Liver (tissue), 9 donors: ENCODE results near the gene ANKRD44. TPM values are rescaled to one million over a fixed set of nuclear protein-coding genes. Genes with fewer than 3 reads are reported as not detected.

ENCODE experiments used
- DNase-seq: peaks from one replicate; pipeline ENCODE4 v3.0.0-alpha.2; 2017; ENCODE audit warnings: low spot score
- H3K27ac ChIP-seq, 2 donors: one replicate each; pipeline ENCODE4 v1.7.0; 2013; ENCODE audit warnings: inconsistent platforms in 2 of 2, low read length in 2 of 2, control low read depth in 1 of 2, low read depth in 1 of 2, mild to moderate bottlenecking in 1 of 2
- H3K27me3 ChIP-seq, 4 donors: one replicate each; pipeline versions ENCODE4 v1.6.1 to v1.7.0; 2013; ENCODE audit warnings: low read length in 3 of 4, inconsistent platforms in 1 of 4, mild to moderate bottlenecking in 1 of 4, moderate library complexity in 1 of 4; ENCODE audit not compliant: control insufficient read depth in 4 of 4, insufficient read depth in 4 of 4
- H3K36me3 ChIP-seq, 4 donors: one replicate each; pipeline versions ENCODE4 v1.6.1 to v1.7.0; 2013; ENCODE audit warnings: low read length in 3 of 4, mild to moderate bottlenecking in 3 of 4, low read depth in 1 of 4, moderate library complexity in 1 of 4; ENCODE audit not compliant: control insufficient read depth in 4 of 4, insufficient read depth in 3 of 4
- H3K4me1 ChIP-seq, 4 donors: one replicate each; pipeline versions ENCODE4 v1.6.1 to v1.7.0; 2013; ENCODE audit warnings: low read length in 3 of 4, mild to moderate bottlenecking in 3 of 4, moderate library complexity in 1 of 4; ENCODE audit not compliant: control insufficient read depth in 4 of 4, insufficient read depth in 4 of 4
- H3K4me3 ChIP-seq, 3 donors: one replicate each; pipeline versions ENCODE4 v1.6.1 to v1.7.0; 2013; ENCODE audit warnings: low read length in 3 of 3, control low read depth in 1 of 3, low read depth in 1 of 3, mild to moderate bottlenecking in 1 of 3
- H3K9ac ChIP-seq, 2 donors: one replicate each; pipeline ENCODE4 v1.7.0; 2013; ENCODE audit warnings: low read length in 2 of 2, mild to moderate bottlenecking in 2 of 2, moderate library complexity in 2 of 2, control low read depth in 1 of 2, low read depth in 1 of 2
- H3K9me3 ChIP-seq, 4 donors: one replicate each; pipeline versions ENCODE4 v1.6.1 to v1.7.0; 2013; ENCODE audit warnings: low read length in 3 of 4; ENCODE audit not compliant: control insufficient read depth in 4 of 4
- ATF3 ChIP-seq: IDR thresholded peaks from 2 replicates; pipeline ENCODE4 v1.6.1; 2016; ENCODE audit warnings: antibody characterized with exemption
- CTCF ChIP-seq: fragments of 150-350 bp; IDR thresholded peaks from 2 replicates; pipeline ENCODE4 v1.5.1; 2017; ENCODE audit warnings: improper control_type of control experiment, low read depth, low read length; ENCODE audit not compliant: missing input control
- EGR1 ChIP-seq, 2 donors: IDR thresholded peaks; 2 replicates each; pipeline ENCODE4 v1.6.1; 2016 to 2018; ENCODE audit warnings: antibody characterized with exemption in 2 of 2, low read depth in 2 of 2
- FOXA1 ChIP-seq: IDR thresholded peaks from 2 replicates; pipeline ENCODE4 v1.6.1; 2016; ENCODE audit warnings: antibody characterized with exemption
- FOXA2 ChIP-seq: IDR thresholded peaks from 2 replicates; pipeline ENCODE4 v1.6.1; 2016; ENCODE audit warnings: antibody characterized with exemption
- GABPA ChIP-seq, 2 donors: IDR thresholded peaks in 1 of 2; conservative IDR thresholded peaks in 1 of 2; 2 replicates each; pipeline ENCODE4 v1.6.1; 2016; ENCODE audit warnings: antibody characterized with exemption in 2 of 2, mild to moderate bottlenecking in 1 of 2, moderate library complexity in 1 of 2
- HNF4A ChIP-seq, 2 donors: conservative IDR thresholded peaks; 2 replicates each; pipeline ENCODE4 v1.6.1; 2016; ENCODE audit warnings: antibody characterized with exemption in 2 of 2, mild to moderate bottlenecking in 2 of 2
- HNF4G ChIP-seq: IDR thresholded peaks from 2 replicates; pipeline ENCODE4 v1.6.1; 2016; ENCODE audit warnings: antibody characterized with exemption
- JUND ChIP-seq, 2 donors: IDR thresholded peaks; 2 replicates each; pipeline ENCODE4 v1.6.1; 2016; ENCODE audit warnings: antibody characterized with exemption in 2 of 2
- MAX ChIP-seq: IDR thresholded peaks from 2 replicates; pipeline ENCODE4 v1.6.1; 2016; ENCODE audit warnings: antibody characterized with exemption
- NR2F2 ChIP-seq: IDR thresholded peaks from 2 replicates; pipeline ENCODE4 v1.6.1; 2016; ENCODE audit warnings: antibody characterized with exemption
- RAD21 ChIP-seq, 2 donors: IDR thresholded peaks; 2 replicates each; pipeline ENCODE4 v1.6.1; 2016; ENCODE audit warnings: antibody characterized with exemption in 2 of 2, mild to moderate bottlenecking in 2 of 2
- REST ChIP-seq: IDR thresholded peaks from 2 replicates; pipeline ENCODE4 v1.6.1; 2016; ENCODE audit warnings: antibody characterized with exemption, mild to moderate bottlenecking
- RXRA ChIP-seq, 2 donors: IDR thresholded peaks; 2 replicates each; pipeline ENCODE4 v1.6.1; 2017 to 2018; ENCODE audit warnings: antibody characterized with exemption in 2 of 2, mild to moderate bottlenecking in 1 of 2
- SP1 ChIP-seq: IDR thresholded peaks from 2 replicates; pipeline ENCODE4 v1.6.1; 2018; ENCODE audit warnings: antibody characterized with exemption, mild to moderate bottlenecking
- TAF1 ChIP-seq: conservative IDR thresholded peaks from 2 replicates; pipeline ENCODE4 v1.6.1; 2016; ENCODE audit warnings: antibody characterized with exemption, mild to moderate bottlenecking
- YY1 ChIP-seq: IDR thresholded peaks from 2 replicates; pipeline ENCODE4 v1.6.1; 2016; ENCODE audit warnings: antibody characterized with exemption, mild to moderate bottlenecking
- ZBTB33 ChIP-seq: IDR thresholded peaks from 2 replicates; pipeline ENCODE4 v1.6.1; 2016; ENCODE audit warnings: antibody characterized with exemption
- WGBS: extraction: QIAGEN DNeasy Blood & Tissue Kit; methylation state at CpG from one replicate; pipeline ENCODE4 v1.1.7; 2013; 5-methylcytosine and 5-hydroxymethylcytosine counted together
- polyA plus RNA-seq, 2 donors: library from polyadenylated mRNA; stranded (reverse) in 1 of 2; unstranded in 1 of 2; fragments of 200-250 nt in 1 of 2; fragments of >200 nt in 1 of 2; fragmentation: Nextera tagmentation in 1 of 2; extraction: Ambion mirVana in 1 of 2; gene quantifications; one replicate each; pipeline versions ENCODE4 v1.2.1 to v1.2.3, GENCODE V29; 2013 to 2015
- total RNA-seq, 2 donors: library from RNA; depleted of rRNA; stranded (reverse); fragments of >200 nt; gene quantifications; one replicate each; pipeline ENCODE4 v1.2.3, GENCODE V29; 2014
- donor health status: healthy.
- donor health status: healthy.
- donor health status: healthy.
- donor health status: healthy.
- donor health status: healthy.

ANKRD44 gene
- total and polyA plus RNA-seq, 4 donors = 3.8 to 18.2 (median 6.8) TPM

- no peaks in the 10 kb centered on the region for H3K27me3 ChIP-seq
- no peak overlapping the region for H3K9ac ChIP-seq
- no peak overlapping the region for H3K27ac ChIP-seq
- TF ChIP-seq ZBTB33 = peak; percentile 63
- no peak for TF ChIP-seq NR2F2
- TF ChIP-seq HNF4G = peak; percentile 9
- no peak for TF ChIP-seq EGR1 (IDR thresholded peaks at IDR 0.05; ENCODE audit: low read depth in 2 of 2)
- TF ChIP-seq REST = peak; percentile 28
- peak; percentile 26 to 40 for TF ChIP-seq RAD21 (IDR thresholded peaks at IDR 0.05)
- peak; percentile 64 to 83 for TF ChIP-seq RXRA (IDR thresholded peaks at IDR 0.05)
- peak; percentile 62 to 74 for TF ChIP-seq HNF4A (conservative IDR thresholded peaks at IDR 0.05)
- TF ChIP-seq FOXA2 = peak; percentile 48
- peak; percentile 56 for TF ChIP-seq YY1
- TF ChIP-seq CTCF = no peak
- TF ChIP-seq JUND (IDR thresholded peaks at IDR 0.05) = peak; percentile 36 to 57
- TF ChIP-seq FOXA1 = no peak
- TF ChIP-seq ATF3 = peak; percentile 89
- peak; percentile 59 for TF ChIP-seq MAX
- TF ChIP-seq SP1 = peak; percentile 46
- H3K4me1 ChIP-seq = no peaks in the 10 kb centered on the region
- 68% methylated on average over 3 of the region's 3 CpGs for WGBS
- H3K36me3 ChIP-seq = no peaks in the 10 kb centered on the region
- DNase-seq = no peak
- H3K9me3 ChIP-seq = no peaks in the 10 kb centered on the region
- no peak overlapping the region for H3K4me3 ChIP-seq
Observed at GRCh38 chr2:196983934-196984333, 326.6 kb downstream of the ANKRD44 start.

GRCh38 chr2:196980473-196980872, 330.1 kb downstream of the ANKRD44 start:
- Histone ChIP-seq H3K4me3 (no peak overlapping the region), H3K4me1 (no peaks in the 10 kb centered on the region), H3K27ac (no peak overlapping the region), H3K27me3 (no peaks in the 10 kb centered on the region), H3K36me3 (no peaks in the 10 kb centered on the region), H3K9me3 (no peaks in the 10 kb centered on the region), H3K9ac (no peak overlapping the region)
- 71% methylated on average over 3 of the region's 3 CpGs for WGBS
- DNase-seq = no peak
- TF ChIP-seq EGR1 (IDR thresholded peaks at IDR 0.05; ENCODE audit: low read depth in 2 of 2) = no peak
- no peak for TF ChIP-seq FOXA1
- TF ChIP-seq MAX = no peak
- TF ChIP-seq RXRA (IDR thresholded peaks at IDR 0.05) = no peak
- no peak for TF ChIP-seq GABPA (IDR thresholded peaks at IDR 0.05 in 1 of 2, conservative IDR thresholded peaks at IDR 0.05 in 1 of 2)
- no peak for TF ChIP-seq ZBTB33
- no peak for TF ChIP-seq ATF3
- TF ChIP-seq HNF4G = no peak
- no peak for TF ChIP-seq YY1
- no peak for TF ChIP-seq NR2F2
- TF ChIP-seq TAF1 = no peak
- TF ChIP-seq CTCF = no peak
- no peak for TF ChIP-seq HNF4A (conservative IDR thresholded peaks at IDR 0.05)
- TF ChIP-seq SP1 = no peak
